Activated naive CD4-positive, alpha-beta T cell treated with anti-CD3 and anti-CD28 coated beads, Interleukin-2, amount 50 U/mL, for 16 hours (primary cell): ENCODE data around the gene CEP78.

Experiments used
- DNase-seq: peaks from one replicate; pipeline ENCODE4 v3.0.0-alpha.2; 2020

Gene CEP78

GRCh38 chr9:78311075-78311474 is 75.2 kb downstream of the CEP78 start:
- no peak for DNase-seq

DNA sequence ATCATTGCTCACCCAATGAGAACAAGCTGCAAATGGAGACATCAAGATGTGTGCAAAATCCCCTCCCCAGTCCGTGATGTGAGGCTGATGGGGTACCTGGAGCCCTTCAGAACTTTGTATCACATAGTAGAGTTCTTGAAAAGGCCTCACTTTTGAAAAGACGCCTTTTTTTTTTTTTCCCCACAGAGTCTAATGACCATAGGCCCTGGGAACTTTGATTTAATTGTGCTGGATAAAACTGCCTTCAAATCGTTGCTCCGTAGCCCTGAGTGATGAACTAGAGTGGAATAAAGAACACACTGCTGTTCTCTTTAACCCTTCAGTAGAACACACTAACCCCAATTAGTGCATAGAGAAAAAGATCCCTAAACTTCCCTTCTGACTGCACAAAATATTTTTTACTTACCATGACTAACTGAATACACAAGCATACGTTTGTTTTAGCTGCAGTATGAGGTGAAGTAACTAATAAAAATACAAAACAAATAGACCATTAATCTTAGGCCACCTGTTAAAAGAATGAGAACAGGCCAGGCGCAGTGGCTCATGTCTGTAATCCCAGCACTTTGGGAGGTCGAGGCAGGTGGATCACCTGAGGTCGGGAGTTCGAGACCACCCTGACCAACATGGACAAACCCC is 76.1 kb downstream of the CEP78 start:
- DNase-seq = no peak

GRCh38 chr9:78314550-78314949 is 78.7 kb downstream of the CEP78 start:
- no peak for DNase-seq

DNA sequence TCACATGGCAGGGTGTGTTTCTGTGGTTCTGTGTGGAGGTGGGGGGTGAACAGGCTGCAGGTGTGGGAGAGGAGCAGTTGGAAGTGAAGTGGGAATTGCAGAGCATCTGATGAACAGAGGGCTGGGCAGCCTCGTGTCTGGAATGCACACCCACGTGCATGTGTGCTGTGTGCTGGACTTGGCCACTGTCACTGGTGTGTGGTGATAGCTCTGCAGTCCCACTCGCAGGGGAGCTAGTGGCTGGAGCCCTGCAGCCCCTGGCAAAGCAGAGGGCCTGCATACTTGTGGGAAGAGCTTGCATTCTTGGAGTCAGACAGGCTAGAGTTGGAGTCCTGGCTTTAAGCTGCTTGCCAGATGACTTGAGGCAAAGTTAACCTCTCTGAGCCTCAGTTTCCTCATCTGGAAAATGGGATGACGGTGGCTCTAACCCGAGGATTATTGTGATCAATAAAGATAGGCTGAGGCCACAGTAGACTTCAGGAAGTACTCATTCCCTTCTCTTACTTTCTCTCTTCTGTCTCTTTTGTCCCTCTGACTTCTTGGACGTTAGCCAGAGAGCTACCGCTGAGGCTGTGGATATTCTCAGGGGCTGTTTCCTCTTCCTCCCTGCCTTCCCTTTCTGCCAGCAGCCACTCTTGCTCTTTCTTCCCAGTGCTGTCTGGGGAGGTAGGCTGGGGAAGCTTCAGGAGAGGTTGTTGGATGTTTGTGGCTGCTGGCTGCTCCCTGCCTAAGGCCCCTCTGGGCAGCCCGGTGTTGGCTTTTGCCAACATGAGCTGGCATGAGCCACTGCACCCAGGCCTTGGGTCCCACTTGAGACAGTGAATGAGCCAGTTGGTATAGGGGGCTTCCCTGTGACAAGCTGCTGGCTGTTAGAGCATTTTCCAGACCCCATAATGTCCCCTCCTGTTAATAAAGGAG is 79.3 kb downstream of the CEP78 start:
- DNase-seq = no peak

DNA sequence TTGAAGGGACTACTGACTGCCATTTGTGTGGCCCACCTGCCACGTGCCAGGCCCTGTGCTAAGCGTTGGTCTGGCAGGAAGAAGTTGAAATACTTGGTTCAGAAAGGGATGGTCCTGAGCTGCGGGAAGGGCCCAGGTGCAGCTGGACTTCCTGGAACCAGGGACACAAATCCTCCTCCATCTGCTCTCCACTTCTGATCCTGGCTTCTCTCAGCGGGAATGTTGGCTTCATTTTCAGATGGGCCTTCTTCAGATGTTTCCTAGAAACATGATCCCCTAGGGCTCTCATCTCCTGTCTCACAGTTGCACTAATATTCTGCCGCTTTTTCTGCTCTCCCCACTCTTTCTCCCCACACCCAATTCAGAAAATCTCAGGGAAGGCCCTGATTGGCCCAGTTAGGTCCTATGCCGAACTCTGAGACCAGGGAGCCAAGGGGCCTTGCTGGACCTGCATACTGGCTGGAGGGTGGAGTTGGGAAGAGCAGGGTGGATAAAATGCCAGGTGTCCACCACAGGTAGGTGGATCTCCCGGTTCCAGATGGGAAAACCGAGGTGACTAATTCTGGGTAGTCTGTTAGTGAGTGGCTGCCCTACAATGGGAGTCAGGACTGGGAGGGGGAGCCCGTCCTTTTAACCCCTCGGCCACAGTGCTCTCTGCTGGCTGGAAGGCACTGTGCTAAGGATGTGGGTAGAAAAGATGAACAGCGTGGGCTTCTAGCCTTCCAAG is 80.5 kb downstream of the CEP78 start:
- no peak for DNase-seq

- DNase-seq = no peak
These were observed 83.5 kb downstream of the CEP78 start for GRCh38 chr9:78319197-78320029.

DNA sequence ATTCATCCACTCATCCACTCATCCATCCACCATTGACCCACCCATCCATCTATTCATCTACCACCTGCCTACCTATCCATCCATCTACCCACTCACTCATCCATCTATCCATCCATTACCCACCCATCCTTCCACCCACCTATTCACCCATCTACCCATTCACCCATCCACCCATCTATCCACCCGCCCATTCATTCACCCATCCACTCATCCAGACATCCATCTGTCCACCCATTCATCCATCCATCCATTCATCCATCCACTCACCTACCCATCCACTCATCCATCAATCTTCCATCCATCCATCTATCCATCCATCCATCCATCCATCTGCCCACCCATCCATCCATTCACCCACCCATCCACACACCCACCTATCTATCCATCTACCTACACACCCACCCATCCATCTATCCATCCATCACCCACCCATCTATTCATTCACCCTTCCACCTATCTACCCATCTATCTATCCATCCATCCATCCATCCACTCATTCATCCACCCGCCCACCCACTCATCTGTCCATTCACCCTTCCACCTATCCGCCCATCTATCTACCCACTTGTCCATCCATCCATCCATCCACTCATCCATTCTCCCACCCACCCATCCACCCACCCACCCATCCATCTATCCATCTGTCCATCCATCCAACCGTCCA is 84.3 kb downstream of the CEP78 start:
- no peak for DNase-seq

- no peak for DNase-seq
These were observed 85.1 kb downstream of the CEP78 start for GRCh38 chr9:78320875-78321496.

GRCh38 chr9:78321505-78321904 is 85.6 kb downstream of the CEP78 start:
- DNase-seq = no peak

DNA sequence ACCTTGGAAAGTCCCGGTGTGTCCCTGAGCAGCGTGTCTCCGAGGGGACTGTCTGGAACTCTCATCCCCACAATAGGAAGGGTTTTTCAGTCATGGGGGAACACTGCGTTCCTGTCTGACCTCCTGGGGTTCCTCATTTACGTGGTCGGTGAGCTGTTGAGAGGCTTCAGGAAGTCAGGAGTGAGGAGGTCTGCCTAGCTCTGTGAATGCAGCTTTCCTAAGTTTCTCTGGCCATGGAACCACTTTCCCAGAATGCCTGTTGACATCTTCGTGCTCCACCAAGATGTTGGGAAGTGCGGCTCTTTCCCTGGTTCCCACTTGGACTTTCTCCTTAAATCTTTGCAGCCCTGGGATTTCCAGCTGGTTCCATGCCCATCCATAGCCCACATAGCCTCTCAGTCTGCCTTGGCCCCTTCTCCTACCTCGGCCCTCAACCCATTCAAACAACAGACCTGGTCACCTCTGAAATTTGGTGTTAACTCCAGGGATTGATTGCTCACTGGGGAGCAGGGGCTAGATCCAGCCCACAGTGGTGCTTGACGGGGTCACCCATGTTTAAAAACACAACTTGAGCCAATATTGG is 88.3 kb downstream of the CEP78 start:
- no peak for DNase-seq

GRCh38 chr9:78324682-78325081 is 88.8 kb downstream of the CEP78 start:
- no peak for DNase-seq

- DNase-seq = no peak
These were observed 89.5 kb downstream of the CEP78 start for GRCh38 chr9:78325343-78325742.

DNA sequence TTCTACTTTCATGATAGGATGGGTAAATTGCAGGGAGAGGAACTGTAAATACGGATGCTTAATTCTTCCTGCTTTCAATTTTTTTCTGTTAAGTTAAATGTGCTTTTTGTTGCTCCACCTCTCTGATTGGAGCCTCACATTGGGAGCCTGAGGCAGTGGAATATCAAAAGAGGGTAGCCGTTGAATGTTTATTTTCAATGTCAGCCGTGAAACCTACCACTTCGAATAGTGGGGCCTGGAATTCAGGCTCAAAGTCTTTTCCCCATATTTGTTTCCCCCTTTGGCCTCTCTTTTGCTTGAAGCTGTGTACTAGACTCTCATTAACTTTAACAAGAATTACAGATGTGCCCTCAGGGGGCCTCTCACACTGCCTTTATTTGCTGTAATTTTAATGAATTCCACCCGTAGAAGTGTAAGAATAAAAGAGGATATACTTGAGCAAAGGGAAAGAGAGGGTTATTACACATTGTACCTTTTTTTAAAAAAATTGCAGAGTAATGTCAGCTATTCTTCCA is 90.0 kb downstream of the CEP78 start:
- no peak for DNase-seq

GRCh38 chr9:78326564-78326963 is 90.7 kb downstream of the CEP78 start:
- no peak for DNase-seq
